ELF-1 (cell line): ENCODE results near the gene DSPP.

ENCODE experiments used
- DNase-seq: peaks from one replicate; pipeline ENCODE4 v3.0.0-alpha.2; 2016; ENCODE audit warnings: low read depth, low spot score

The DSPP gene

DNA sequence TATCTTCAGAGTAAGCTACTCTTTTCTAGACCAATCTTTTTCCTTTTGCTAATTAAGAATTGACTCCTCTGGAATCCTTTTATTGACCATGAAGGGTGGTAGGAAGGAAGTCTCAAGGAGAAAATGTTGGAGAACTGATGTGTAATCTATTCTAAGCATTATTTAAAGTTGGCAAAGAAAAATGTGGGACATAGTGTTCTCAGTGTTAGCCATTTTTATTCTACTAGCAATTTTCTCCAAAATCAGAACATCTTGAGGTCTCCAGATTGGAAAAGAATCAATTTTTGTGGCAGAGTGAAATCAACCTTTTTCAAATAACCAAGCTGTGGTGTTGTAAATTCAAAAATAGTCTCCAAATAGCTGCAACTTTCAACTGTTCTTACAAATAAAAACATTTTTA, 23.3 kb downstream of the DSPP start:
- no peak for DNase-seq

DNA sequence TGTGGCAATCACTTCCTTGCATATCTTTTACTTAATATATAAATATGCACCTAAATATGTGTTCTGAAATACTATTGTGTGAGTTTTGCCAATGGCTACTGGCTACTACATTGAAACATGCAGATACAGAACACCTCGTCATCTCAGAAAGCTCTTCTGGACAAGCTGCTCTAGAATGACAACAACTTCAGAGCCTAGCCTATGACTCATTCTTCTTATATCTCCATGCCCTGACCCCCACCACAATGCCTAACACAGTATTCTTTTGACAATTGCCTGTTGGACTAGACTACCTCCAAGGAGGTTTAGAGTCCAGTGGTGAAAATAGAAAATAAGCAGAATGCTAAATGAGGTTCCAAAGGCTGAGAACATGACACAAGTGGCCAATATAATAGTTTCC, 24.1 kb downstream of the DSPP start:
- no peak for DNase-seq

DNA sequence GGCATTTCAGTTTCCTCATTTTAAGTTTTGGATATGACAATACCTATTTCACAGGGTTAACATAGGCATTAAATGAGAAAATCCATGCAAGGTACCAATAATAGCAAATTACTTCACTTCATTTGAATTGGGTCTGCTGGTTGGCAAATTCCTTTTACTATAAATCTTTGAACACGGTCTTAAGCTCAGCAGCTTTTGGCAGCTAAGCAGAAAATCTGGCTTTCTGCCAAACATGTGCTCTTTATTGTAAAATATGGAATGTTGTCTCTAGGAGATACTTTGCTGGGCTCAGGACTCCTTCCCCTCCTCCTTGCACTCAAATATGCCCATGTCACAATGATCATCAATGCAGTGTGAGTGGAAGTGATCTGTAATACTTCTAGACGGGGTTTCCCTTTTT, 24.9 kb downstream of the DSPP start:
- no peak for DNase-seq

DNA sequence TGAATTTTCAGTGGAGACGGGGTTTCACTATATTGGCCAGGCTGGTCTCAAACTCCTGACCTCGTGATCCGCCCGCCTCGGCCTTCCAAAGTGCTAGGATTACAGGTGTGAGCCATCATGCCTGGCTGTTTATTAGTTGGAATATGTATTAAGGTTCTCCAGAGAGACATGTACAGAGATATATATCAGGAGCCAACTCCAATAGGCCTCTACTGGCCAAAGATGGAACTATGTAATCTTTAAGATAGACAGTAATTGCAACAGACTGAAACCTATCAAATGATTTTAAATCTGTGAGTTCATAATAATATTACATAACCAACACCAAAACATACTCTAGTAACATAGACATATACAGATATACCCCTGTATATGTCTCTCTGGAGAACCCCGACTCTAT, 36.0 kb downstream of the DSPP start:
- no peak for DNase-seq

DNA sequence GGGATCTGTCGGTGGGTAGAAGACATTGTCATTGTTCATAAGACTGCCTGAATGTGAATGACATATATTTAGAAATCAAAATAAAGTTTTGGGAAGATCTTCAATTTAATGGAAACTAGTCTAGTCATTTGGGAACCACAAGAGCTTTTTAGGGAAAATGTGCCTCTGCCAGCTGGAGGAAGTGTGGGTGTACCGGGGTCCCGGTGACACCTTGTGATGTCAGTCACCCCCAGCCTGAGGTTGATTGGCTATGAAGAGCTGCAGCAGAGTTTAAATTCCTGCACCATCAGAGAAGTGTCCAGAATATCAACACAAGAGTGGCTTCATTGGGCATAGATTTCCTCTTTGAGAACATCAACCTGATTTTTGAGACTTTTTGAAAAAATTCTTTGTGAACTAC, 41.7 kb downstream of the DSPP start, which contains the start of gene DMP1:
DMP1 (plus strand) TSS at position 301 of the 400 bp plus-strand sequence. CDS start 6,213 bp downstream, outside the sequence.
- no peak for DNase-seq

DNA sequence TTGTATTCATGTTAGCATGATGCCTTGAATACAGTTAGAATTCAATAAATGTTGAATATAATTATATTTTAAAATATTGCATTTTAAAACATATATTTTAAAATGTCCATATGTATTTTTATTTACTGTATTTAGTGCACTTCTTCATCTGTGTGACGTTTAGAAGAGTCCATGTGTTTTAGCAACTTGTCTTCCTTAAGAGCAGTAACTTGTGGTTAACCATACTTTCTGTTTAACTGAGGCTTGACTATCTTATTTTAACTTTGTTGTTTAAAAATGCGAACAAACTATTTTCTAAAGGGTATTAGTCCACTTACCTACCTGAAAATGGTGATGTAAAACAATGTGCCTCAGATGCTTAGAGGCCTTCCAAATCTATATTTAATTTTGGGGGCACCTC, 42.6 kb downstream of the DSPP start:
- DNase-seq, result no peak

DNA sequence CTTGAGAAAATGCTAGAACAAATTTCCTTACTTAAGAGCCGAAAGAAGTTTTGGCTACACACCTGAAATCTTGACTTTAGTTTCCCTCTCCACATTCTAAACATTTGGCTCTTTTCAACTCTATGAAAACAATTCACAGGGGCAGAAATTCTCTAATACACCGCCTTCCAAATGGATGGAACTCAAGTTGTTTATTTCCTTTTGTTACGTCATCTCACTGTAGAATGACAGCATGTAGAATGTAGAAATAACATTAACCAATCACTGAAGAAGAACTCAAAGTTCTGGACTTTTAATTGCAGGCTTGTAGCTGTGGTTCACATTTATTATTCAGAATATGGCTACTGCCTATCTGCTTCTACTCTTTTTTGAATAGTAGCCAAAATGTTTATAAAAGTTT, 43.6 kb downstream of the DSPP start:
- no peak for DNase-seq

DNA sequence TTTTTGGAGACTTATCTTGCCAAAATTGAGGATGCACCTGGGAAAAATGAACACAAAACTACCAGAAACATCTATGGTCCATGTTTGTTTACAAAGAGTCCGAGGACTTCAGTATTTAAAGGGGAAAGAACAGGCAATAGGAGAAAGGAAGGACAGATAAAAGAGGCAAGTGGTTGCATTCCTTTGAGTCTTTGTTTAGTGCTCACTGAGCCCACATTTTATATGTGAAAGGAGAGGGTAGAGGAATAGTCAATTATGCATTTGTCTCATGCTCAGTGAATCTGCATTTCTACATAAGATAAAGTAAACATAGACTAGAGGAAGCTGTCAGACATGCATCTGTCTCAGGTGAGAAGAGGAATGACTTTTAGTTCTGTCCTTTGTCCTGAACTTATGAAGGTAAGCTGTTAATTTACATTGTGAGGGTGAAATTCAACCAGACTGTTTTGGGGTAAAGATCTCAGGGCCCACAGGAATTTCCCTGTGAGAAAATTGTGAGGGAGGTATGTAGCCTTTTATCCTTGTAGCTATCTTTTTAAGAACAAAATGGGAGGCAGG, 46.2 kb downstream of the DSPP start:
- DNase-seq, result no peak

DNA sequence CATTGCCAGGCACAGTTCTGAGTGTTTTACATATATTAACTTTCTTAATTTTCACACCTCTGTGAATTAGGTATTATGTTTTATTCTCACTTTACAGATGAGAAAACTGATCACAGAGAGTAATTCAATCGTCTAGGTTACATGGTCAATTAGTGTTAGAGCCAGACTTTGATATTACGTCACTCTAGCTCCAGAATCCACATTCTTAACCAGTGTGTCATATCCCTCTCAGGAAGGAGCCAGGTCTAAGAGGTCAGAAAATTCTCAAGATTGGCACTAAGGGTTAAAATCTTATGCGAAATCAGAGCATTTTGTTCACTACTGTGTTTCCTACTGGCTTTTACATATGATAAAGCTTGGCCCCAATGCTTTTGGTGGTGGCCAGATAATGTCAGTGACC, 49.2 kb downstream of the DSPP start:
- no peak for DNase-seq

DNA sequence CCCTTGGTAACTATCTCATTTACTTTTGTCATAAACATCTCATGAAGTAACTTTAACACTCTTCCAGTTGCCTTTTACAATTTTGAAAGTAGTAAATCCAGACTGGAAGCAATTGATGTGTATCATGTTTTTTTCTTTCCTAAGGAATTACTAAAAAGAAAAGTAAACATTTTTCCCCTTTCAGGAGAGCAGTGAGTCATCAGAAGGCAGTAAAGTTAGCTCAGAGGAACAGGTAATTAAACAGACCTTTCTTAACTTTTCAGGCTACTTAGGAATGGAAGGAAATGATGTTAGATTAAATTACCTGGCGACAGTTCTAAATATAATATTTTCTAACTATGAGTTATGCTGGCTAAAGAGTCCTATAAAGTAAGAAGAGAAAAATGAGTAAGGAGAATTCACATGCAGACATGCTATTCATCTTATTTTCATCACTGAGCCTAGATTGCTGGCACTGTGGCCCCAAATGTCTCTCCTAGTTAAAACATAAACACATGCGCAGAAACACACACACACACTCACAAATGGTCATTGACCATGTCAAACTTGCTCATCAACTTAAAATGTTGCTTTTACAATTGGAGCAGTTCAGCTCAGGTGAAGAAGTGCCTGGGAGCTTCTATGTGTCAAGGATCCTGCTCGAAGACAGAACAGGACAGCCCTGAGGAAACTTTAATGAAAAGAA, 51.1 kb downstream of the DSPP start:
- no peak for DNase-seq

DNA sequence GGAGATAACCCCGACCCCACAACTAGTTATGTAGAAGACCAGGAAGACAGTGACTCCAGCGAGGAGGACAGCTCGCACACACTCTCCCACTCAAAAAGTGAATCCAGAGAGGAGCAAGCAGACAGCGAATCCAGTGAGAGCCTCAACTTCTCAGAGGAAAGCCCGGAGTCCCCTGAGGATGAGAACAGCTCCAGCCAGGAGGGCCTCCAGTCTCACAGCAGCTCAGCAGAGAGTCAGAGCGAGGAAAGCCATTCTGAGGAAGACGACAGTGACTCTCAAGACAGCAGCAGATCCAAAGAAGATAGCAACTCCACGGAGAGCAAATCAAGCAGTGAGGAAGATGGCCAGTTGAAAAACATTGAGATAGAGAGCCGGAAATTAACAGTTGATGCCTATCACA, 54.5 kb downstream of the DSPP start:
- DNase-seq, result no peak
